Stomach (tissue), 9 donors: Measurements from ENCODE around the gene PNPLA6. TPM values are rescaled to one million over a fixed set of nuclear protein-coding genes. Genes with fewer than 3 reads are reported as not detected.
A peak's percentile ranks its signal among the peaks of the same experiment; 100 is the strongest.

Experiments
- DNase-seq, 2 donors: peaks; one replicate each; pipeline versions ENCODE4 v3.0.0 to v3.0.0-alpha.2; 2013 to 2019
- H3K27ac ChIP-seq, 5 donors: fragments of 200-600 bp in 4 of 5; sonication (generic) in 4 of 5; one replicate each; pipeline ENCODE4 v1.5.1; 2013 to 2019; ENCODE audit warnings: mild to moderate bottlenecking in 1 of 5, moderate library complexity in 1 of 5
- H3K27me3 ChIP-seq, 3 donors: fragments of 200-600 bp; sonication (generic); one replicate each; pipeline ENCODE4 v1.5.1; 2017 to 2019; ENCODE audit warnings: mixed run types in 1 of 3
- H3K36me3 ChIP-seq, 4 donors: fragments of 200-600 bp; sonication (generic); 1 replicate in 3 of 4; 2 replicates in 1 of 4; pipeline ENCODE4 v1.5.1; 2016 to 2019
- H3K4me1 ChIP-seq, 4 donors: fragments of 200-600 bp; sonication (generic); one replicate each; pipeline ENCODE4 v1.5.1; 2016 to 2019
- H3K4me3 ChIP-seq, 4 donors: fragments of 200-600 bp; sonication (generic) in 3 of 4; one replicate each; pipeline ENCODE4 v1.5.1; 2016 to 2019; ENCODE audit warnings: mild to moderate bottlenecking in 1 of 4
- H3K9me3 ChIP-seq, 4 donors: fragments of 200-600 bp; sonication (generic); one replicate each; pipeline ENCODE4 v1.5.1; 2016 to 2019
- EP300 ChIP-seq: sonication (generic); formaldehyde crosslinking; IDR thresholded peaks from one replicate; pipeline ENCODE4 v1.6.1; 2017; ENCODE audit warnings: antibody characterized with exemption
- POLR2A ChIP-seq, 4 donors: fragments of 450-650 bp; IDR thresholded peaks; one replicate each; pipeline ENCODE4 v1.6.1; 2016; ENCODE audit warnings: antibody characterized with exemption in 4 of 4, control low read depth in 2 of 4, mild to moderate bottlenecking in 1 of 4, moderate library complexity in 1 of 4
- POLR2AphosphoS5 ChIP-seq, 3 donors: sonication (generic); formaldehyde crosslinking; IDR thresholded peaks; one replicate each; pipeline ENCODE4 v1.6.1; 2016; ENCODE audit warnings: antibody characterized with exemption in 3 of 3
- WGBS, 5 donors: extraction: QIAGEN DNeasy Blood & Tissue Kit in 3 of 5; methylation state at CpG; one replicate each; pipeline versions ENCODE4 v1.1.5 to v1.1.7; 2013 to 2018; 5-methylcytosine and 5-hydroxymethylcytosine counted together
- intact Hi-C: fragments of 100-400 bp; cut with DNase I; formaldehyde crosslinking; loops from one replicate; pipeline ENCODE4 v1.15.1; 2023; ENCODE audit warnings: low total_unique reads
- polyA plus RNA-seq, 3 donors: library from polyadenylated mRNA; stranded (reverse); fragments of 200-250 nt; gene quantifications; one replicate each; pipeline ENCODE4 v1.2.3, GENCODE V29; 2013
- total RNA-seq, 5 donors: library from RNA; depleted of rRNA; stranded (reverse); fragments of >200 nt; gene quantifications; one replicate each; pipeline versions ENCODE4 v1.1.0 to v1.2.3, GENCODE V29; 2014 to 2016
- TF ChIP-seq, protein P1 (sequence below), 7 experiments: fragments of 450-650 bp in 4 of 7; fragments of 200-600 bp in 3 of 7; sonication (generic) in 3 of 7; IDR thresholded peaks; one replicate each; pipeline ENCODE4 v1.5.1; 2016 to 2019; ENCODE audit warnings: antibody characterized with exemption in 7 of 7, control low read depth in 2 of 7, mild to moderate bottlenecking in 1 of 7
- donor health status: healthy with polysubstance abuse.
- donor health status: Bipolar disorder and iron deficiency.
- donor health status: healthy.

The PNPLA6 gene
- total and polyA plus RNA-seq, 8 donors = 15.2 to 357 (median 44.3) TPM

DNA sequence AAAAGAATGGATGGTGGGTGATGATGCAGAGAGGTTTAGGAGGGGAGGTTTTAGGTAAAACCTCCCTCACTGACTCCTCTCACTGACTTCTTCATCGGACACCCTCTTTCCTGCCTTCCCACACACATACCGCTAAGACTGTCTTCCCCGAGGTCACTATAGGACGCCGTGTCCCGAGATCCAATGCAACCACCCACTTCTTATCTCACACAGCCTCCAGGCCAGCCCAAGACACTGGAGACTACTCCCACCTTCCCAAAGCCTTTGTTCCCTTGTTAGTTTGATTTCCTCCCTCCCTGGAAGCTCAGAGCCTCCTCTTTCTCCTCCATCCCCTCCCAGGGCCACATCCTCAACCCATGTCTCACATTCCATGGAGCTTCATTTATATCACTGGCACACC lies 43.7 kb downstream of the PNPLA6 start:
- H3K9me3 ChIP-seq = no peaks in the 10 kb centered on the region
- no peaks in the 10 kb centered on the region for H3K36me3 ChIP-seq
- peaks cover 0 to 7% (median 0%) of the 10 kb centered on the region in 3 donors for H3K27me3 ChIP-seq
- no peak overlapping the region for H3K4me3 ChIP-seq
- intact Hi-C loops = loop anchor here (10.0 kb wide), 1 partner anchor 106 kb away; the partner anchor contains the start of gene TRAPPC5
- no peak overlapping the region for H3K27ac ChIP-seq
- no peak for DNase-seq
- H3K4me1 ChIP-seq = no peaks in the 10 kb centered on the region
- no peak for TF ChIP-seq POLR2A (IDR thresholded peaks at IDR 0.05)
- TF ChIP-seq EP300 = no peak
- TF ChIP-seq, protein P1, sequence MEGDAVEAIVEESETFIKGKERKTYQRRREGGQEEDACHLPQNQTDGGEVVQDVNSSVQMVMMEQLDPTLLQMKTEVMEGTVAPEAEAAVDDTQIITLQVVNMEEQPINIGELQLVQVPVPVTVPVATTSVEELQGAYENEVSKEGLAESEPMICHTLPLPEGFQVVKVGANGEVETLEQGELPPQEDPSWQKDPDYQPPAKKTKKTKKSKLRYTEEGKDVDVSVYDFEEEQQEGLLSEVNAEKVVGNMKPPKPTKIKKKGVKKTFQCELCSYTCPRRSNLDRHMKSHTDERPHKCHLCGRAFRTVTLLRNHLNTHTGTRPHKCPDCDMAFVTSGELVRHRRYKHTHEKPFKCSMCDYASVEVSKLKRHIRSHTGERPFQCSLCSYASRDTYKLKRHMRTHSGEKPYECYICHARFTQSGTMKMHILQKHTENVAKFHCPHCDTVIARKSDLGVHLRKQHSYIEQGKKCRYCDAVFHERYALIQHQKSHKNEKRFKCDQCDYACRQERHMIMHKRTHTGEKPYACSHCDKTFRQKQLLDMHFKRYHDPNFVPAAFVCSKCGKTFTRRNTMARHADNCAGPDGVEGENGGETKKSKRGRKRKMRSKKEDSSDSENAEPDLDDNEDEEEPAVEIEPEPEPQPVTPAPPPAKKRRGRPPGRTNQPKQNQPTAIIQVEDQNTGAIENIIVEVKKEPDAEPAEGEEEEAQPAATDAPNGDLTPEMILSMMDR (IDR thresholded peaks at IDR 0.05) = no peak
- no peak for TF ChIP-seq POLR2AphosphoS5 (IDR thresholded peaks at IDR 0.05)
- WGBS, 5 donors = 34 to 61% (median 51%) methylated on average over 6 of the region's 6 CpGs

DNA sequence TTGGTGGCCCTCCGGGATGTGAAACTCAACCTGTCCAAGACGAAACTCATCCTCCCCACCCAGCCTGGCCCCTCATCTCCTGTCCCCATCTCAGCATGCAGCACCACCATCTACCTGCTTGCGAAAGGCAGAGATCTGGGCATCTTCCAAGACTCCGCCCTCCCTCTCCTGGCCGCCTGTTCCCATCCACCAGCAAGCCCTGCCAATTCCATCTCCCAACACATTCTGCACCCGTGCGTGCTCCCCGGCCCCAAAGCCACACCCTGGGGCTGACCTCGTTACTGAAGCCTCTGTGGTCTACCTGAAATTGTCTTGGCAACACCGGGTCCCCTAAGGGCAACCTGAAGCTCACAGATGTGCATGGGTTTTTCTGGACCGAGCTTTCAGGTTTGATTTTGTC lies 46.9 kb downstream of the PNPLA6 start:
- no peak overlapping the region for H3K4me3 ChIP-seq
- TF ChIP-seq, protein P1 (IDR thresholded peaks at IDR 0.05) = no peak
- no peak for TF ChIP-seq POLR2AphosphoS5 (IDR thresholded peaks at IDR 0.05)
- TF ChIP-seq POLR2A (IDR thresholded peaks at IDR 0.05) = no peak
- TF ChIP-seq EP300 = no peak
- WGBS, 5 donors = 31 to 49% (median 40%) methylated on average over 11 of the region's 11 CpGs
- H3K36me3 ChIP-seq = no peaks in the 10 kb centered on the region
- DNase-seq = peak in 1 of 2 donors; percentile 35
- no peaks in the 10 kb centered on the region for H3K9me3 ChIP-seq
- intact Hi-C loops = no loop called here
- peaks cover 0 to 7% (median 0%) of the 10 kb centered on the region in 3 donors for H3K27me3 ChIP-seq
- H3K27ac ChIP-seq = no peak overlapping the region
- H3K4me1 ChIP-seq = no peaks in the 10 kb centered on the region

DNA sequence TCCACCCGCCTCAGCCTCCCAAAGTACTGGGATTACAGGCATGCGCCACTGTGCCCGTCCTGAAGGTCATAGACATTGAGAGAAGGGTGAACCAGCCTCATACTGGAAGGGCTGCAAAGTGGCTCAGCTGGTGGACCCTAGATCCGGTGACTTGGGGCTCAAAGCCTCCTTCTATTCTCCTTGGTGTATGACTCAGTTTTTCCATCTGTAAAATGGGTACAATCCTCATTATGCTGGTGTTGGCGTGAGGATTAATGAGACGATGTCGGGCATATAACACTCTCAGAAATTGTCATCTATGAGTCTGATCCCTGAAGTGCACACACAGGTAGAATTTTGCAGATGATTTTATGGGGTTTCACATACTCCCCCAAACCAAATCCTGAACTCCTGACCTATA lies 54.3 kb downstream of the PNPLA6 start:
- WGBS, 5 donors = 87 to 94% (median 89%) methylated on average over 7 of the region's 7 CpGs
- H3K27ac ChIP-seq = no peak overlapping the region
- no peak for DNase-seq
- no peaks in the 10 kb centered on the region for H3K9me3 ChIP-seq
- intact Hi-C loops = no loop called here
- peaks cover 0 to 53% (median 3%) of the 10 kb centered on the region in 3 donors for H3K27me3 ChIP-seq
- H3K4me1 ChIP-seq = peaks cover 0 to 9% (median 4%) of the 10 kb centered on the region in 4 donors
- H3K36me3 ChIP-seq = no peaks in the 10 kb centered on the region
- TF ChIP-seq POLR2AphosphoS5 (IDR thresholded peaks at IDR 0.05) = no peak
- no peak for TF ChIP-seq POLR2A (IDR thresholded peaks at IDR 0.05)
- no peak for TF ChIP-seq EP300
- TF ChIP-seq, protein P1 (IDR thresholded peaks at IDR 0.05) = no peak
- H3K4me3 ChIP-seq = no peak overlapping the region

DNA sequence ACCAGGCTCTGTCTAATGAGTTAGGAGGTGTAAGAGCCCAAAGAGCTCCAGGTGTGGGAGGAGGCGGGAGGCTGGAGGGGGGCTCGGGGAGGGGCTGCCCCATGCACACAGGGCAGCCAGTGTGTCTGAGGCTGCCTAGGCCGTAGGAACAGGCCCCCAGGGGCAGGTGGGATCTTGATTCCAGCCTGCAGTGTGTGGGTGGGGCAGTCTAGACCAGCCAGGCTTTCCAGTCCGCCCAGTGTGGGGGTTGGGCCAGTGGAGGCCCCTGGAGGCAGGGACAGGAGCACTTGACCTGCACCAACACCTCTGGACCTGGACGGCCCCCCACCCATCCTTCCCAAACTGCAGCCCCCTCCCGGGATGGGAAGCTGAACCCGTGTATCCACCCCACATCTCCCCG lies 54.7 kb downstream of the PNPLA6 start:
- no peaks in the 10 kb centered on the region for H3K9me3 ChIP-seq
- peaks cover 0 to 57% (median 3%) of the 10 kb centered on the region in 3 donors for H3K27me3 ChIP-seq
- intact Hi-C loops = no loop called here
- H3K4me1 ChIP-seq = peaks cover 0 to 9% (median 6%) of the 10 kb centered on the region in 4 donors
- DNase-seq = peak; percentile 62 to 84
- no peak overlapping the region for H3K4me3 ChIP-seq
- no peak for TF ChIP-seq EP300
- TF ChIP-seq POLR2A (IDR thresholded peaks at IDR 0.05) = no peak
- no peak for TF ChIP-seq POLR2AphosphoS5 (IDR thresholded peaks at IDR 0.05)
- TF ChIP-seq, protein P1 (IDR thresholded peaks at IDR 0.05) = no peak
- H3K36me3 ChIP-seq = no peaks in the 10 kb centered on the region
- WGBS, 5 donors = 28 to 49% (median 33%) methylated on average over 7 to 8 of the region's 8 CpGs
- H3K27ac ChIP-seq = no peak overlapping the region
